ENCODE measurements around the gene KIAA0586. TPM values are rescaled to one million over a fixed set of nuclear protein-coding genes. Genes with fewer than 3 reads are reported as not detected.

The KIAA0586 gene
- total and polyA plus RNA-seq, 10 of the 15 experiments (the other 5 are each of a cell fraction or from before 2014, with no cell fraction given), result 7.1 to 27.6 (median 19.1) TPM

GRCh38 chr14:58537004-58537403, 109.5 kb downstream of the KIAA0586 start:
- H3K4me2 ChIP-seq (ENCODE audit: control insufficient read depth, insufficient read depth), result no peak overlapping the region
- ATAC-seq (no peak), DNase-seq (ENCODE audit: low read depth, low spot score) (no peak), FAIRE-seq (no peak)
- H3K79me2 ChIP-seq (ENCODE audit: control insufficient read depth, insufficient read depth, low read length), result no peaks in the 10 kb centered on the region
- ChIA-PET POLR2A (interaction anchor here (0.6 kb wide), 1 partner anchor 23 kb away, joined by 3 read pairs; no protein-coding TSS in a partner anchor), RAD21 (ENCODE audit: unreplicated experiment) (interaction anchor here (1.6 kb wide), 1 partner anchor 36 kb away, joined by 5 read pairs; no protein-coding TSS in a partner anchor), CTCF (interaction anchor here (0.8 kb wide), 1 partner anchor 49 kb away, joined by 3 read pairs; no protein-coding TSS in a partner anchor), SMC1A (ENCODE audit: uncharacterized antibody, unreplicated experiment) (interaction anchor here (0.8 to 1.0 kb wide), 2 partner anchors 23 to 329 kb away, joined by 3 to 4 read pairs; no protein-coding TSS in a partner anchor)
- H3K36me3 ChIP-seq (ENCODE audit: control insufficient read depth in 2 of 2, insufficient read depth in 2 of 2, low read length in 1 of 2), result no peaks in the 10 kb centered on the region
- H3K9me3 ChIP-seq (replicated peaks; ENCODE audit: control insufficient read depth, insufficient read depth, low read length), result no peaks in the 10 kb centered on the region; the same call in 2 of the 3 replicates
- no peaks in the 10 kb centered on the region for H3K27me3 ChIP-seq (replicated peaks in 1 of 2; ENCODE audit: control insufficient read depth in 2 of 2, insufficient read depth in 2 of 2, low read length in 1 of 2)
- TF ChIP-seq CBX5 (IDR thresholded peaks at IDR 0.05; ENCODE audit: low read depth), result no peak
- no peak for TF ChIP-seq TCF12 (IDR thresholded peaks at IDR 0.05; ENCODE audit: low read depth, low read length)
- no peak for TF ChIP-seq KAT2A (conservative IDR thresholded peaks at IDR 0.05; ENCODE audit: control insufficient read depth, low read depth, low read length)
- TF ChIP-seq JUNB (IDR thresholded peaks at IDR 0.05), result no peak
- no peak for TF ChIP-seq FOXK2 (IDR thresholded peaks at IDR 0.05)
- no peak for TF ChIP-seq SREBF2 (IDR thresholded peaks at IDR 0.05; ENCODE audit: low read length)
- TF ChIP-seq CHD2 (IDR thresholded peaks at IDR 0.05; ENCODE audit: borderline replicate concordance, low read depth, low read length), result no peak
- TF ChIP-seq BCL11A (IDR thresholded peaks at IDR 0.05; ENCODE audit: low read depth, low read length), result no peak
- TF ChIP-seq SIN3A (IDR thresholded peaks at IDR 0.05; ENCODE audit: low read depth, low read length), result no peak
- no peak for TF ChIP-seq DPF2 (IDR thresholded peaks at IDR 0.05)
- H3K4me3 ChIP-seq, result no peak overlapping the region
- no peaks in the 10 kb centered on the region for H3K4me1 ChIP-seq (ENCODE audit: control insufficient read depth, insufficient read depth, low read length)
- no TSS peak for BruUV-seq (replicated peaks)
- intact Hi-C loops (cut with micrococcal nuclease; ENCODE audit: unreplicated experiment), result no loop called here
- no peaks in the 10 kb centered on the region for H4K20me1 ChIP-seq (ENCODE audit: control insufficient read depth, insufficient read depth)
- no peak overlapping the region for H2AFZ ChIP-seq (ENCODE audit: control insufficient read depth, low read depth, low read length)
- H3K9ac ChIP-seq (ENCODE audit: control insufficient read depth, insufficient read depth, low read length), result no peak overlapping the region
- in situ Hi-C loops (cut with MboI), result no loop called here
- H3K27ac ChIP-seq (ENCODE audit: control insufficient read depth, insufficient read depth), result no peak overlapping the region
- WGBS (ENCODE audit: insufficient coverage, insufficient replicate concordance, low lambda C conversion rate, missing lambda C conversion rate), result 86% methylated on average over 3 of the region's 3 CpGs

Data from GM12878 (cell line).